ENCODE data around the gene PSMD12. TPM values are rescaled to one million over a fixed set of nuclear protein-coding genes. Genes with fewer than 3 reads are reported as not detected.
"Not testable (repeated sequence)": the region's sequence is repeated elsewhere in the genome, so short reads cannot be mapped to it uniquely, and the experiment has no call there.

PSMD12 gene
- total RNA-seq, 1 donor from 2014 or later = 31.8 TPM

- TF ChIP-seq, protein P1, sequence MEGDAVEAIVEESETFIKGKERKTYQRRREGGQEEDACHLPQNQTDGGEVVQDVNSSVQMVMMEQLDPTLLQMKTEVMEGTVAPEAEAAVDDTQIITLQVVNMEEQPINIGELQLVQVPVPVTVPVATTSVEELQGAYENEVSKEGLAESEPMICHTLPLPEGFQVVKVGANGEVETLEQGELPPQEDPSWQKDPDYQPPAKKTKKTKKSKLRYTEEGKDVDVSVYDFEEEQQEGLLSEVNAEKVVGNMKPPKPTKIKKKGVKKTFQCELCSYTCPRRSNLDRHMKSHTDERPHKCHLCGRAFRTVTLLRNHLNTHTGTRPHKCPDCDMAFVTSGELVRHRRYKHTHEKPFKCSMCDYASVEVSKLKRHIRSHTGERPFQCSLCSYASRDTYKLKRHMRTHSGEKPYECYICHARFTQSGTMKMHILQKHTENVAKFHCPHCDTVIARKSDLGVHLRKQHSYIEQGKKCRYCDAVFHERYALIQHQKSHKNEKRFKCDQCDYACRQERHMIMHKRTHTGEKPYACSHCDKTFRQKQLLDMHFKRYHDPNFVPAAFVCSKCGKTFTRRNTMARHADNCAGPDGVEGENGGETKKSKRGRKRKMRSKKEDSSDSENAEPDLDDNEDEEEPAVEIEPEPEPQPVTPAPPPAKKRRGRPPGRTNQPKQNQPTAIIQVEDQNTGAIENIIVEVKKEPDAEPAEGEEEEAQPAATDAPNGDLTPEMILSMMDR (IDR thresholded peaks at IDR 0.05) = no peak
- Histone ChIP-seq H3K4me1 (peaks cover 3 to 5% of the 10 kb centered on the region in 2 donors), H3K36me3 (no peaks in the 10 kb centered on the region), H3K27ac (no peak overlapping the region), H3K9me3 (no peaks in the 10 kb centered on the region), H3K4me3 (no peak overlapping the region), H3K27me3 (no peaks in the 10 kb centered on the region)
- intact Hi-C loops (cut with DNase I) = no loop called here
- DNase-seq (ENCODE audit: low spot score in 2 of 2) = peak in 1 of 2 donors; percentile 2
Measured at GRCh38 chr17:67392111-67392510, 25.7 kb upstream of the PSMD12 start.

- peak; percentile 41 to 64 for DNase-seq (ENCODE audit: low spot score in 2 of 2)
- Histone ChIP-seq H3K36me3 (no peaks in the 10 kb centered on the region), H3K27me3 (no peaks in the 10 kb centered on the region), H3K9me3 (no peaks in the 10 kb centered on the region), H3K27ac (peak overlapping the region; percentile 33 to 53), H3K4me1 (peaks cover 3 to 5% of the 10 kb centered on the region in 2 donors), H3K4me3 (no peak overlapping the region)
- intact Hi-C loops (cut with DNase I) = no loop called here
- TF ChIP-seq, protein P1 (IDR thresholded peaks at IDR 0.05) = no peak
Measured at GRCh38 chr17:67390646-67391361, 24.4 kb upstream of the PSMD12 start.

DNA sequence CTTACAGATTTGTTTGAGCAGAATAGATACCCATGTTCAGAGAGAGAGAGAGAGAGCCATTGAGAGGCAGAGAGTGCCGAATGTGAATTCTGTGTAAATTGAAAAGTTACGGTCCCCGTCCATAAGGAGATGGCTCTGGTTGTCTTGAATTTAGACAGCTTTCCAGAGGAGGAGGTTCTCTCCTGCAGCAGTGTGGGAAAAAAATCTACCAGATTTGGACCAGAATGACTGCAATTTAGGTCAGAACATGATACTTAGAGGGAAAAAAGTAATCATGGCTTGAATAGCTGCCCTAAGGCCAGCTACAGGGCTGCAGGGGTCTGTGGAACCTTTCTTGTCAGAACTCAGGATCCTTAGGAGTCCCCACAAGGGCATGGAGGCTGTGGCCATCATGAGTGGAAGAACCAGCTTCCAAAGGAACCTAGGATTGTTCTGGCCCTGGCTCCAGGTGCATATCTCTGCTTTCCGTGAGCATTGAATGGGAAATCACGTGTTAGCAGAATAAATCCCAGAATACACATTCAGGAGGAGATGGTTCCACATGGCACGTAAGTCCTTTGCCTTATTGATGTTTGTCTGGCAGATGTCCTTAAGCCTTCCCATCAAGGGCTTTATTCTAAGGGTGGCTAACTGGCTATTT lies 23.7 kb upstream of the PSMD12 start:
- TF ChIP-seq, protein P1 (IDR thresholded peaks at IDR 0.05) = no peak
- Histone ChIP-seq H3K36me3 (no peaks in the 10 kb centered on the region), H3K4me1 (peaks cover 3 to 5% of the 10 kb centered on the region in 2 donors), H3K27ac (peak overlapping the region; percentile 10 to 53), H3K27me3 (no peaks in the 10 kb centered on the region), H3K4me3 (no peak overlapping the region), H3K9me3 (no peaks in the 10 kb centered on the region)
- peak in 1 of 2 donors; percentile 45 for DNase-seq (ENCODE audit: low spot score in 2 of 2)
- intact Hi-C loops (cut with DNase I) = no loop called here

GRCh38 chr17:67388986-67389385 lies 22.6 kb upstream of the PSMD12 start:
- DNase-seq (ENCODE audit: low spot score in 2 of 2) = no peak
- Histone ChIP-seq H3K4me1 (peaks cover 3 to 5% of the 10 kb centered on the region in 2 donors), H3K27me3 (no peaks in the 10 kb centered on the region), H3K9me3 (no peaks in the 10 kb centered on the region), H3K4me3 (no peak overlapping the region), H3K36me3 (no peaks in the 10 kb centered on the region), H3K27ac (no peak overlapping the region)
- intact Hi-C loops (cut with DNase I) = no loop called here
- TF ChIP-seq, protein P1 (IDR thresholded peaks at IDR 0.05) = no peak

DNA sequence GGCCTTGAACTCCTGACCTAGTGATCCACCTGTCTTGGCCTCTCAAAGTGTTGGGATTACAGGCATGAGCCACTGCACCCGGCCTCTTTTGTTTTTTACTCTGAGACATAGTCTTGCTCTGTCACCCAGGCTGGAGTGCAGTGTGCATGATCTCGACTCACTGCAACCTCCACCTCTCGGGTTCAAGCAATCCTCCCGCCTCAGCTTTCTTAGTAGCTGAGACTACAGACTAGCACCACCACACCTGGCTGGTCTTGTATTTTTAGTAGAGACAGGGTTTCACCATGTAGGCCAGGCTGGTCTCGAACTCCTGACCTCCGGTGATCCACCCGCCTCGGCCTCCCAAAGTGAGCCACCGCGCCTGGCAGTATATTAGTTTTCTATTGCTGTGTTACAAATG lies 22.2 kb upstream of the PSMD12 start:
- intact Hi-C loops (cut with DNase I); H3K27ac ChIP-seq; H3K4me1 ChIP-seq; H3K9me3 ChIP-seq; H3K36me3 ChIP-seq; H3K4me3 ChIP-seq; H3K27me3 ChIP-seq; DNase-seq (ENCODE audit: low spot score in 2 of 2): not testable (repeated sequence)

DNA sequence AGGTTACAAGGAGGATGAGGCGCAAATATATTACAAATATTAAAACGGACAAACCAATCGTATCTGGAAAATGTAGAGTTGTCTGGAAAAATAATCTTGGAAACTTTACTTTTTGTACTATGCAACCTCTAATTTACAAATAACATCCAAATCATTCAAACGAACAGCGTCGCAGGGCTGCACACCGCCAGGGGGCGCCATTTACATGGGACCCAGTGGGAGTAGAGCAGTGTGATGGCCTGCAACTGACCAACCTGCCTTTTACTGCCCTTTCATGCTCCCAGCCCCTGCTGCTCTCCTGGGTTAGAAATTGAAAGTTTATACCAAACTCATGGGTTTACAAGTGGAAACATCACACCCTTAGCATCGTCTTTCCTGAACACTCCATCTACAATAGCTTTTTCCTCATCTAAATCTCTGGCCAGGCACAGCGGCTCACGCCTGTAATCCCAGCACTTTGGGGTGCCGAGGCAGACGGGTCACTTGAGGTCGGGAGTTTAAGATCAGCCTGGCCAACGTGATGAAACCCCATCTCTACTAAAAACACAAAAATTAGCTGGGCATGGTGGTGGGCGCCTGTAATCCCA lies 20.7 kb upstream of the PSMD12 start:
- no peak overlapping the region for H3K27ac ChIP-seq
- no peaks in the 10 kb centered on the region for H3K36me3 ChIP-seq
- H3K4me1 ChIP-seq = peaks cover 3 to 5% of the 10 kb centered on the region in 2 donors
- TF ChIP-seq, protein P1 (IDR thresholded peaks at IDR 0.05) = peak; percentile 25 to 41 (median 32)
- no peaks in the 10 kb centered on the region for H3K9me3 ChIP-seq
- intact Hi-C loops (cut with DNase I) = no loop called here
- no peak overlapping the region for H3K4me3 ChIP-seq
- H3K27me3 ChIP-seq = no peaks in the 10 kb centered on the region
- DNase-seq (ENCODE audit: low spot score in 2 of 2) = no peak
